Natural killer cell treated with Interleukin-12 subunit alpha and Interleukin-12 subunit beta and Interleukin-15 and Interleukin-18, amount 100 ng/mL, for 72 hours (primary cell): ENCODE data around the gene NDUFS8. TPM values are rescaled to one million over a fixed set of nuclear protein-coding genes. Genes with fewer than 3 reads are reported as not detected.

Source experiments
- ATAC-seq, 2 donors: fragments of 150-1000 bp; cut with Tn5 transposase in 1 of 2; sonication (Bioruptor Pico), chemical (Tn5 transposase) in 1 of 2; 2 replicates each; pipeline ENCODE4 v1.10.0; 2021
- DNase-seq: peaks from one replicate; pipeline ENCODE4 v3.0.0; 2022; ENCODE audit warnings: low spot score
- H3K27ac Mint-ChIP-seq, 2 donors: 1 replicate in 1 of 2; 2 replicates in 1 of 2; pipeline ENCODE4 v1.8.0; 2022; ENCODE audit warnings: mixed read lengths in 2 of 2, mild to moderate bottlenecking in 1 of 2, moderate library complexity in 1 of 2
- H3K27me3 Mint-ChIP-seq, 2 donors: 1 replicate in 1 of 2; 2 replicates in 1 of 2; pipeline ENCODE4 v1.8.0; 2022; ENCODE audit warnings: mixed read lengths in 2 of 2
- H3K36me3 Mint-ChIP-seq: one replicate; pipeline ENCODE4 v1.8.0; 2022; ENCODE audit warnings: mixed read lengths
- H3K4me1 Mint-ChIP-seq, 2 donors: 1 replicate in 1 of 2; 2 replicates in 1 of 2; pipeline ENCODE4 v1.8.0; 2022; ENCODE audit warnings: low read depth in 2 of 2, mixed read lengths in 2 of 2, mild to moderate bottlenecking in 1 of 2
- H3K4me3 Mint-ChIP-seq: one replicate; pipeline ENCODE4 v1.8.0; 2022; ENCODE audit warnings: mixed read lengths
- H3K9me3 Mint-ChIP-seq: 2 replicates; pipeline ENCODE4 v1.8.0; 2022; ENCODE audit warnings: mixed read lengths
- total RNA-seq, 2 donors: library from RNA; stranded (reverse); gene quantifications; one replicate each; pipeline ENCODE4 v1.2.3, GENCODE V29; 2022

Gene NDUFS8
- total RNA-seq, 2 donors from 2014 or later = 124 to 143 TPM

DNA sequence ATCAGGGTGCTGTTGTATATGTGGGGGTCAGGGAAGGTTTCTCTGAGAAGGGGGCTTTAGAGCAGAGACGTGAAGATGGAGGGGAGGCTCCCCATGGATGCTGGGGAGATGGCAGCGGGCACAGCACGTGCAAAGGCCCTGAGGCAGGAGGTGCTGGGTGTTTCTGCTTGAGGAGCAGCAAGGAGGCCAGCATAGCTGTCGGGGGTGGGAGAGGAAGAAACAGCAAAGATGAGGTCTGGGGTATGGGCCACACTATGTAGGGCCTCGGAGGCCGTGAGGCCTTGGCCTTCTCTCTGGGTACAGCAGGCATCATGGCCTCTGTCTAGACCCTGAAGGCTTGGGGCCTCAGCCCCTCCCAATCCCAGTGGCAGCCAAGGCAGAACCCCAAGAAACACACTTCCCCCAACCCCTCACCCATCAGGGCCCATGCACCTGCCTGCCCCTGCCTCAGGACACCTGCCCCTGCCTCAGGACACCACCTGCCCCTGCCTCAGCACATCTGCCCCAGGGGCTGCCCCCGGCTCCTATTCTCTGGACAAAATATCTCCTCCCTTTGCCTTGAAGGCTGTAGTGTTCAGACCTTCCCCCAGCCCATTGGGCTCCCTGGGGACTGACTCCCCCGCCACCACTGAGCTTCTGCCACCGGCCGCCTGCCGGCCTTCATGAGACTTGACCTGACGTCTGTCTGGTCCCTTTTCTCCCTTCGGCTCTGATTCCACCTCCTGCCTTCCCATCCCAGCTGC lies 14.1 kb upstream of the NDUFS8 start:
- Mint-ChIP-seq H3K9me3 (no peaks in the 10 kb centered on the region), H3K36me3 (no peaks in the 10 kb centered on the region)

DNA sequence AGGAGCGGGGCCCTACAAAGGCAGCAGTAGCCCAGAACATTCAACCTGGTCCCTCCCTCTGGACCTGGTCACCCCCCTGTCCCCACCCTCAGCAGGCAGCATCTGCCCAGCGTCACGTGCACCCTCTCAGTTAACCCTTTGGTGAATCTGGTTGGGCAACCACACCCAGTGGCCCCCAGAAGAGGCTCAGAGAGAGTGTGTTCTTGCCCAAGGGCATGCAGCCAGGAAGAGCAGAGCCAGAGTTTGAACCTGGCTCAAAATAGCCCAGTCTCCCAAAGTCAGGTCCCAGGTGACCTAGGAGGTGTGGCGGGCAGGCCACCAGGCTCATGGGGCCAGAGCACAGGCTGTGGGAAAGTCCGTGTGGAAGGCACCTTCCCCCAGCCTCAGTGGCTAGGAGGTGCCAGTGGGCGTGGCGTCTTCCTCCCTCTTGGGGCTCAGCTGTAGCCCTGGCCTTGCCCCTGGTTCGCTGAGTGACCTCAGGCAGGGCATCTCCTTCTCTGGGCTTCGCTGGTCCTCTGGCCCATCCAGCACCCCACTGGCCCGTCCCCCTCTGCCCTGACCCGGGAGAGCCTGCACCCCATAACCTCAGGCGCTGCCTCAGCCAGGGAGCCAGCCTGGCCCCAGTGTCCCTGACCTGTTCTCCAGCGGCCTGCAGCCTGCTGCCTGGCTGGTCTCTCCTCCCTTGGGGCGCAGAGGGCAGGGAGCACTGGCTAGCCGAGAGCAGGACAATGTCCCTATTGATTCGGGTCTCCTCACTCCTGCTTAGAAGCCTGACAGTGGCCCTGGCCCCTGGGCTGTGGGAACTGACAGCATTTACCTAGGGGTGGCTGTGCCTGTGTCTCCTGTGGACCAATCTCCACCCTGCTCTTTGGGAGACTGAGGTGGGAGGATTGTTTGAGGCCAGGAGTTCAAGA lies 13.3 kb upstream of the NDUFS8 start:
- Mint-ChIP-seq H3K27ac (no peak overlapping the region), H3K4me3 (no peak overlapping the region), H3K27me3 (no peaks in the 10 kb centered on the region), H3K36me3 (no peaks in the 10 kb centered on the region), H3K9me3 (no peaks in the 10 kb centered on the region), H3K4me1 (peaks cover 0 to 7% of the 10 kb centered on the region in 2 donors)
- DNase-seq = no peak
- ATAC-seq = no peak

More for the DNA sequence above, 14.1 kb upstream of the NDUFS8 start:
- no peak for ATAC-seq
- H3K4me3 Mint-ChIP-seq = no peak overlapping the region
- no peak for DNase-seq
- no peaks in the 10 kb centered on the region for H3K27me3 Mint-ChIP-seq
- no peak overlapping the region for H3K27ac Mint-ChIP-seq
- H3K4me1 Mint-ChIP-seq = peaks cover 0 to 7% of the 10 kb centered on the region in 2 donors

DNA sequence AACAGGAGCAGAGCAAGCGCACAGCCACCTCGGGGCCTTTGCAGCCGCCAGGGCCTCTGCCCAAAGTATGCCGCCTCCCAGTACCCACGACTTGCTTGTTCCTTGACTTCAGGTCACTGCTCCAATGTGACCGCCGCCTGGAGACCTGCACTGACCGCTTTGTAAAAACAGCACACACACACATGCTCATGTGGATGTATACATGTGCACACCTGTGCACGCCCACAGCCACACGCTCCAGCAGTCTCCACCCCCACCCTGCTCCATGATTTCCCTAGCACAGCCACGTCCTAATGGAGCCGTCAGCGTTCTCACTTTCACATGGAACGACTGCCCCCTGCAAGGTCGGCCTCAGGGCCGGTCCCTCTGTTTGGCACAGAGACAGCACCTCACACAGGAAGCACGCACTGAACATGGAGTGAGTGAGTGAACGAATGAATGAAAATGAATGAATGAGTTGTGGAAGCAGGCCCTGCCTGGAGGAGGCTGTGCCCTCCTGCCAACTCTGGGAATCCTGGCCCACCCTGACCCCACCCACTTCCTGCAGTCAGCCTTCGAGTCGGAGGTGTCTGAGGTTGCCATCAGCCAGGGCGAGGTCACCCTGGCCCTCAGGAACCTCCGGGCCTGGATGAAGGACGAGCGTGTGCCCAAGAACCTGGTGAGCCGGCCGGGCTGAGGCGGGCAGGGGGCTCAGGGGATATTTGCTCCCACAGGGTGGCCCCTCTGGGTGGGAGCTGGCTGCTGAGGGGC lies 12.3 kb upstream of the NDUFS8 start:
- Mint-ChIP-seq H3K4me1 (peaks cover 0 to 7% of the 10 kb centered on the region in 2 donors), H3K27ac (no peak overlapping the region), H3K9me3 (no peaks in the 10 kb centered on the region), H3K4me3 (no peak overlapping the region), H3K27me3 (no peaks in the 10 kb centered on the region), H3K36me3 (no peaks in the 10 kb centered on the region)
- DNase-seq (no peak), ATAC-seq (no peak)

DNA sequence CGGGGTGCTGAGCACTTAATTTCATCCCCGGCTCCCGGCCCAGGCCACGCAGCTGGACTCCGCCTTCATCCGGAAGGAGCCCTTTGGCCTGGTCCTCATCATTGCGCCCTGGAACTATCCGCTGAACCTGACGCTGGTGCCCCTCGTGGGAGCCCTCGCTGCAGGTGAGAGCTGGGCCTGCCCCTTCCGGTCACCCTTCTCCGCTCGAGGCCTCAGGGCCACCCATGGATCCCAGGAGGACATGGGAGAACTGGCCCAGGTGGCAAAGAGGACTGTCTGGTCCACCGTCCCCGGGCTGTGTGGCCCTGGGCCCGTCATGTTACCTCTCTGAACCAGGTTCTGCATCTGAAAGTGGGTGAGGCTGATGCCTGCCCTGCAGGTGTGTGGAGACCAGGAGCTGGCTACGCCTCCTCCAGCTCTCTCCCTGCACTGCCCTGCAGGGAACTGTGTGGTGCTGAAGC lies 11.7 kb upstream of the NDUFS8 start:
- ATAC-seq = no peak
- Mint-ChIP-seq H3K9me3 (no peaks in the 10 kb centered on the region), H3K27ac (no peak overlapping the region)

DNA sequence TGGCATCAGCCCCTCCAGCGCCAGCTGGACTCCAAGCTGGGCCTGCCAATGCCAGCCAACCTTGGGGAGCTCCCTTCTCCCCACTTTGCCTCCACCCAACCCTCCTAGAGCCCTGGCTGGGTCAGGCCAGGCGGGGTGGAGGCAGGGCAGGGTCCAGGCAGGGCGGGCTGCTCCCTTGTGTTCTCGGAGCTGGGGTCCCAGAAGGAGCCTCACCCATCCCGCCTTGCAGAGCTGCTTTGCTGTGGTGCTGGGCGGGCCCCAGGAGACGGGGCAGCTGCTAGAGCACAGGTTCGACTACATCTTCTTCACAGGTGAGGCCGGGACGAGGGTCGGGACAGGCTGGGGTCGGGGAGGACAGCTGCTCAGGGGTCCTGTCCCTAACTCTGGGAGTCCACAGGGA lies 11.0 kb upstream of the NDUFS8 start:
- Mint-ChIP-seq H3K36me3 (no peaks in the 10 kb centered on the region), H3K4me3 (no peak overlapping the region), H3K27me3 (no peaks in the 10 kb centered on the region), H3K27ac (no peak overlapping the region), H3K4me1 (peaks cover 0 to 3% of the 10 kb centered on the region in 2 donors), H3K9me3 (no peaks in the 10 kb centered on the region)
- no peak for DNase-seq
- ATAC-seq = peak in 1 of 2 donors; percentile 34

More for the DNA sequence above, 11.7 kb upstream of the NDUFS8 start:
- H3K36me3 Mint-ChIP-seq = no peaks in the 10 kb centered on the region
- H3K4me1 Mint-ChIP-seq = peaks cover 0 to 7% of the 10 kb centered on the region in 2 donors
- H3K4me3 Mint-ChIP-seq = no peak overlapping the region
- DNase-seq = no peak
- H3K27me3 Mint-ChIP-seq = no peaks in the 10 kb centered on the region

DNA sequence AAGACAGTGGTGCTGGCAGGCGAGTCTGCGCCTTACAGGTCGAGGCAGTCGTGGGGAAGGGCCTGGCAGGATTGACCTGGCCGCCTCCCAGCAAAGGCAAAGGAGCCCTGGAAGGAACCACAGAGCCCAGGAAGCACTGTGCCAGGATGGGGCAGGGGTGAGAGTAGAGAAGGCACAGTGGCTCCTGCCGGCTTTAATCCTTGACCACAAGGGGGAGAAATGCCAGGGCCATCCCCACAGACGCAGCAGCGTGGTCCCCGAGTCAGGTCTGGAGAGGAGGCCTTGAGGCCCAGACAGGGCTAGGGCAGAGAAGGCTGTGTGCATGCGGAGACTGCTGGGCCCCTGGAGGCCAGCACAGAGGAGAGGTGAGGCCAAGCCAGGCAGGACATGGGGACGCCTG lies 9.9 kb upstream of the NDUFS8 start:
- no peaks in the 10 kb centered on the region for H3K9me3 Mint-ChIP-seq
- H3K36me3 Mint-ChIP-seq = no peaks in the 10 kb centered on the region
- no peak overlapping the region for H3K27ac Mint-ChIP-seq
- H3K27me3 Mint-ChIP-seq = no peaks in the 10 kb centered on the region
- DNase-seq (no peak), ATAC-seq (no peak)
- no peak overlapping the region for H3K4me3 Mint-ChIP-seq
- peaks cover 0 to 3% of the 10 kb centered on the region in 2 donors for H3K4me1 Mint-ChIP-seq

DNA sequence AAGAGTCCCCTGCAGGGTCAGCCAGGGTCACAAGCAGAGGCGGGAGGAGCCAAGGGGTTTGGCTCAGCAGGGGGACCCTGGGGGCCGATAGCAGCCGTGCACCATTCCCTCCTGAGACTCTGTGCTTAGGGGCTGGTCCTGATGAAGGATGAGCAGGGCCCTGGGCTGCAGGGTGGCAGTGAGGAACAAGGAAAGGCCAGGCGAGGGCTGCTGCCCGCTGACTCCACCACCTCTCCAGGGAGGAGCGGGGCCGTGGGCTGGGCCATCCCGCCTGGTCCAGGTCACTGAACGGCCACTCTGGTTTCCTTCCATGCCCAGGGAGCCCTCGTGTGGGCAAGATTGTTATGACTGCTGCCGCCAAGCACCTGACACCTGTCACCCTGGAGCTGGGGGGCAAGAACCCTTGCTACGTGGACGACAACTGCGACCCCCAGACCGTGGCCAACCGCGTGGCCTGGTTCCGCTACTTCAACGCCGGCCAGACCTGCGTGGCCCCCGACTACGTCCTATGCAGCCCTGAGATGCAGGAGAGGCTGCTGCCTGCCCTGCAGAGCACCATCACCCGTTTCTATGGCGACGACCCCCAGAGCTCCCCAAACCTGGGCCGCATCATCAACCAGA lies 9.2 kb upstream of the NDUFS8 start:
- Mint-ChIP-seq H3K27ac (no peak overlapping the region), H3K27me3 (no peaks in the 10 kb centered on the region), H3K4me3 (no peak overlapping the region), H3K9me3 (no peaks in the 10 kb centered on the region), H3K36me3 (no peaks in the 10 kb centered on the region), H3K4me1 (peaks cover 0 to 3% of the 10 kb centered on the region in 2 donors)
- ATAC-seq (no peak), DNase-seq (no peak)

DNA sequence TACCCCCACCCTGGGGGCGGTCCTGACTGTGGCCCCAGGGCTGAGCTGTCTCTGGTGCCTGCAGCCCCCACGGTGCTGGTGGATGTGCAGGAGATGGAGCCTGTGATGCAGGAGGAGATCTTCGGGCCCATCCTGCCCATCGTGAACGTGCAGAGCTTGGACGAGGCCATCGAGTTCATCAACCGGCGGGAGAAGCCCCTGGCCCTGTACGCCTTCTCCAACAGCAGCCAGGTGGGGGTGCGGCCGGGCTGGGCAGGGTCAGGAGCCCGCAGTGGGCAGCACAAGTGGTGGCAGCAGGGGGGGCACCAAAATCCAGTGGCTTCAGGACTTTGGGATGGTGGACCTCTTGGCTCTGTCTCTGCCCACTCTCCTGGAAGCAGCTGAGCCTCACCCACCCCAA lies 8.0 kb upstream of the NDUFS8 start:
- no peaks in the 10 kb centered on the region for H3K36me3 Mint-ChIP-seq
- no peak overlapping the region for H3K4me3 Mint-ChIP-seq
- no peak overlapping the region for H3K27ac Mint-ChIP-seq
- H3K9me3 Mint-ChIP-seq = no peaks in the 10 kb centered on the region
- peaks cover 0 to 5% of the 10 kb centered on the region in 2 donors for H3K4me1 Mint-ChIP-seq
- DNase-seq = no peak
- no peak for ATAC-seq
- H3K27me3 Mint-ChIP-seq = no peaks in the 10 kb centered on the region

DNA sequence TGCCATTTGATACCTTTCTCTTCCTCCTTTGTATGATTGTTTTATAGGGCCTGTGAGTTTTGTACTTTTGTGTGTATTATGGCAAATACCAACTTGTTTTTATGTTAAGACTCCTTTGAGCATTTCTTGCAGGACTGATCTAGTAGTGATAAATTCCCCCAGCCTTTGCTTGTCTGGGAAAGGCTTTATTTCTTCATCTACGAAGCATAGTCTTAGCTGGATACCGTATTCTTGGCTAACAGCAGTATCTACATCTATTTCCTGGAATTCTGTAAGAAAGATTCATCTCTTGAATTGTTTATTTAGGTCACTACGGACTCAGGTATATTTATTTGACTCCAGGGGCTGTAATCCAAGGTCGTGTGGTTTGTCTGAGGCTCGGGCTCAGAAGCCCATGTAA lies 6.0 kb upstream of the NDUFS8 start:
- H3K36me3 Mint-ChIP-seq = no peaks in the 10 kb centered on the region
- H3K27ac Mint-ChIP-seq = no peak overlapping the region
- peaks cover 6 to 8% of the 10 kb centered on the region in 2 donors for H3K4me1 Mint-ChIP-seq
- no peaks in the 10 kb centered on the region for H3K27me3 Mint-ChIP-seq
- DNase-seq = no peak
- H3K4me3 Mint-ChIP-seq = no peak overlapping the region
- no peaks in the 10 kb centered on the region for H3K9me3 Mint-ChIP-seq
- no peak for ATAC-seq

DNA sequence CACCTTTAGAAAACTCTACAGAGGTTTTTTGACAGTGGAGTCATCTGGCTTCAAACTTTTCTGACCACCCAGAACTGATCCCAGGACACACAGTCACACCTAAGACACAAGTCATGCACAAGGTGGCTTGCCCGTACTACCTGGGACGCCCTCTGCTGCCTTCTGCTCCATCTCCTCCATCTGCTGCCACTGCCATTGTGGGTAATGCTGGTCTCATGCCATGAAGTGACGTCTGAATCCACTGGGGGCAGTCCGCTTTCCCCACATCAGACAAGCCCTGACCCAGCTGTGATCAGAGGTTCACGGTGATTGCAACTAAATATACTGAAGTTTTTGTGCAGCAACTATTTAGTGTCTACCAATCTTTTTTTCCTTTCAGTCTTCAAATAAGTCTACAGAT lies 5.4 kb upstream of the NDUFS8 start:
- no peaks in the 10 kb centered on the region for H3K36me3 Mint-ChIP-seq
- DNase-seq = no peak
- ATAC-seq = no peak
- H3K4me3 Mint-ChIP-seq = no peak overlapping the region
- H3K9me3 Mint-ChIP-seq = no peaks in the 10 kb centered on the region
- no peaks in the 10 kb centered on the region for H3K27me3 Mint-ChIP-seq
- H3K4me1 Mint-ChIP-seq = peaks cover 6 to 10% of the 10 kb centered on the region in 2 donors
- H3K27ac Mint-ChIP-seq = no peak overlapping the region

DNA sequence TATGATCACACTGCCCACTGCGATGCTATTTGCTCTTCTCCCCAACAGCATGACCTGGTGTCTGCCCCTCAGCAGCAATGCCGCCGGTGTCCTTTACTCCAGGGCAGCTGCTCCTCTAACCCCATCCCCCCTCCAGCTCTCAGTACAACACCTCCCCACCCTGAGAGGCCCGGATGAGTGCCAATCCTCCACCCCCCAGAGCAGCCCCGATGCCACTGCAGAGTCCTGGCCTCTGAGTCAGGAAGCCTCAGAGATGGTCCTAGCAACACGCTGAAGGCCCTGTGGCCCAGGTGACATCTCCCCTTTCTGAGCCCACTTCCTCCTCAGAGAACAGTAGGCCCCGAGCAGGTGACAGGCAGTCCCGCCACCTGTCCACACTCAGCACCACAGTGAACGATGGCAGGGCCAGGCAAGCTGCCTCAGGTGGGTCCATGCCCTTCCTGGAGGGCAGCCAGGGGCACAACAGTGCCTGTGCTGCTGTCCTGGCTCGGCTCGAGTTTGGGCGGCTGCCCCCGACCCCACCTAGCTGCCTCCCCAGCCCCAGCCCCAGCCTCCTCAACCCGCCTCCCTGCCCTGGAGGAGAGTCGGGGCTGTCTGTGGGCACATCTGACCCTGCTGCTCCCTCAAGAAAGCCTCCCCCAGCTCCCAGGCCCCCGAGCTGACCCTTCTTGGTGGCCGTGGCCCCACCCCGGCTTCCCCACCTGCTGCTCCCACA lies 3.9 kb upstream of the NDUFS8 start:
- Mint-ChIP-seq H3K27ac (peak overlapping the region in 1 of 2 donors; percentile 37), H3K9me3 (no peaks in the 10 kb centered on the region), H3K27me3 (no peaks in the 10 kb centered on the region), H3K4me1 (peaks cover 8 to 19% of the 10 kb centered on the region in 2 donors), H3K36me3 (no peaks in the 10 kb centered on the region), H3K4me3 (no peak overlapping the region)
- ATAC-seq = no peak
- no peak for DNase-seq

DNA sequence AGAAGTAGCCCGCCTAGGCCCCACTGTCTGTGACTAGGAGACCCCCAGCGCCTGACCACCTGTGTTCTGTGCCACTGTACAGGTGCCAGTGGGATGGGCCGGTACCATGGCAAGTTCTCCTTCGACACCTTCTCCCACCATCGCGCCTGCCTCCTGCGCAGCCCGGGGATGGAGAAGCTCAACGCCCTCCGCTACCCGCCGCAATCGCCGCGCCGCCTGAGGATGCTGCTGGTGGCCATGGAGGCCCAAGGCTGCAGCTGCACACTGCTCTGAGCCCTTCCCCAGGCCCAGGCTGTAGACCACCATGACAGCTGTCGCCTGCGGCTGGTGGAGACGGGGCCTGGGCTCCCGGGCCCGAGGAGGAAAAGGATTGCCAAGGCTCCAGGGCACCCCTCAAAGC lies 2.8 kb upstream of the NDUFS8 start:
- peaks cover 12 to 23% of the 10 kb centered on the region in 2 donors for H3K4me1 Mint-ChIP-seq

More for the DNA sequence above, 2.8 kb upstream of the NDUFS8 start:
- no peak for ATAC-seq
- no peak for DNase-seq
- no peaks in the 10 kb centered on the region for H3K9me3 Mint-ChIP-seq
- no peaks in the 10 kb centered on the region for H3K36me3 Mint-ChIP-seq
- H3K27me3 Mint-ChIP-seq = no peaks in the 10 kb centered on the region
- H3K4me3 Mint-ChIP-seq = no peak overlapping the region
- H3K27ac Mint-ChIP-seq = no peak overlapping the region
